K562 (cell line): ENCODE data around the gene ABCB9.

Experiments
- ERF ChIP-seq: fragments of 450-650 bp; formaldehyde crosslinking; IDR thresholded peaks from 2 replicates; pipeline ENCODE4 v1.4.0; 2020; ENCODE audit warnings: mild to moderate bottlenecking, mixed read lengths
- ETV5 ChIP-seq: sonication (generic); formaldehyde crosslinking; IDR thresholded peaks from 2 replicates; pipeline ENCODE4 v1.4.0; 2020; ENCODE audit warnings: low read depth, mild to moderate bottlenecking, missing genetic modification reagents
- ZFP1 ChIP-seq: fragments of 450-650 bp; formaldehyde crosslinking; IDR thresholded peaks from 2 replicates; pipeline ENCODE4 v1.4.0; 2020; ENCODE audit warnings: mild to moderate bottlenecking, mixed read lengths
- ZNF253 ChIP-seq: fragments of 250-450 bp; sonication (Bioruptor Pico); conservative IDR thresholded peaks from 2 replicates; pipeline ENCODE4 v1.6.1; 2021; ENCODE audit warnings: mild to moderate bottlenecking

GRCh38 chr12:123004287-123004686, 38.0 kb upstream of the ABCB9 start:
- TF ChIP-seq ZFP1 (CRISPR knock-in tag), result no peak
- TF ChIP-seq ERF (CRISPR knock-in tag), result no peak
- no peak for TF ChIP-seq ETV5
- TF ChIP-seq ZNF253 (CRISPR knock-in tag), result no peak
